GM21390 (cell line): ENCODE measurements around the gene LMO1.

Experiments
- ATAC-seq: cut with Tn5 transposase; IDR thresholded peaks from one replicate; pipeline ENCODE4 v1.9.1; 2021; ENCODE audit not compliant: unreplicated experiment

Gene LMO1

GRCh38 chr11:8249482-8249881 is 14.2 kb downstream of the LMO1 start:
- ATAC-seq, result no peak

GRCh38 chr11:8248786-8249185 is 14.9 kb downstream of the LMO1 start:
- ATAC-seq, result no peak

- ATAC-seq, result no peak
Observed at GRCh38 chr11:8247312-8247711, 16.4 kb downstream of the LMO1 start.

GRCh38 chr11:8243458-8243857 is 20.2 kb downstream of the LMO1 start:
- no peak for ATAC-seq

- no peak for ATAC-seq
Observed at GRCh38 chr11:8242499-8243280, 21.0 kb downstream of the LMO1 start.

- no peak for ATAC-seq
Observed at GRCh38 chr11:8242118-8242475, 21.6 kb downstream of the LMO1 start.

- ATAC-seq, result no peak
Observed at GRCh38 chr11:8241373-8242117, 22.1 kb downstream of the LMO1 start.

GRCh38 chr11:8239536-8240228 is 24.0 kb downstream of the LMO1 start:
- no peak for ATAC-seq

- no peak for ATAC-seq
Observed at GRCh38 chr11:8239040-8239439, 24.6 kb downstream of the LMO1 start.

- ATAC-seq, result no peak
Observed at GRCh38 chr11:8237453-8237852, 26.2 kb downstream of the LMO1 start.

GRCh38 chr11:8235925-8236324 is 27.8 kb downstream of the LMO1 start:
- no peak for ATAC-seq

GRCh38 chr11:8234910-8235309 is 28.8 kb downstream of the LMO1 start:
- ATAC-seq, result no peak

- ATAC-seq, result no peak
Observed at GRCh38 chr11:8234425-8234821, 29.3 kb downstream of the LMO1 start.

GRCh38 chr11:8233691-8234424 is 29.8 kb downstream of the LMO1 start:
- ATAC-seq, result no peak

- ATAC-seq, result no peak
Observed at GRCh38 chr11:8232849-8233606, 30.6 kb downstream of the LMO1 start.

- ATAC-seq, result no peak
Observed at GRCh38 chr11:8232414-8232813, 31.3 kb downstream of the LMO1 start.

GRCh38 chr11:8231979-8232378 is 31.7 kb downstream of the LMO1 start:
- no peak for ATAC-seq

GRCh38 chr11:8230921-8231847 is 32.5 kb downstream of the LMO1 start:
- no peak for ATAC-seq

GRCh38 chr11:8230178-8230859 is 33.4 kb downstream of the LMO1 start:
- ATAC-seq, result no peak
